Lower leg skin (tissue), 4 donors: Measurements from ENCODE around the gene KCND1. TPM values are rescaled to one million over a fixed set of nuclear protein-coding genes. Genes with fewer than 3 reads are reported as not detected.

Source experiments
- DNase-seq, 2 donors: peaks; one replicate each; pipeline ENCODE4 v3.0.0-alpha.2; 2019; ENCODE audit warnings: low spot score in 2 of 2
- H3K4me3 ChIP-seq: fragments of 200-600 bp; sonication (generic); 2 replicates; pipeline ENCODE4 v1.5.1; 2017; ENCODE audit warnings: mild to moderate bottlenecking, low read depth; ENCODE audit not compliant: poor library complexity, severe bottlenecking
- CTCF ChIP-seq, 3 donors: fragments of 450-650 bp; IDR thresholded peaks; one replicate each; pipeline ENCODE4 v1.5.1; 2016; ENCODE audit warnings: antibody characterized with exemption in 3 of 3, mild to moderate bottlenecking in 3 of 3, moderate library complexity in 2 of 3
- POLR2A ChIP-seq, 2 donors: fragments of 450-650 bp; IDR thresholded peaks; one replicate each; pipeline ENCODE4 v1.6.1; 2016 to 2017; ENCODE audit warnings: antibody characterized with exemption in 2 of 2, mild to moderate bottlenecking in 1 of 2, moderate library complexity in 1 of 2
- WGBS, 2 donors: methylation state at CpG; one replicate each; pipeline ENCODE4 v1.1.5; 2018; 5-methylcytosine and 5-hydroxymethylcytosine counted together
- intact Hi-C: fragments of 100-400 bp; cut with DNase I; formaldehyde crosslinking; loops from one replicate; pipeline ENCODE4 v1.15.0; 2023; ENCODE audit warnings: low total_unique reads
- total RNA-seq, 4 donors: library from RNA; depleted of rRNA; stranded (reverse); fragments of >200 nt; gene quantifications; one replicate each; pipeline ENCODE4 v1.1.0, GENCODE V29; 2016

The KCND1 gene
- total RNA-seq, 4 donors from 2014 or later, result 0.08 to 0.72 (median 0.33) TPM

GRCh38 chrX:48972220-48973164, 848 bp upstream of the KCND1 start:
- WGBS, 2 donors, result 19 to 39% methylated on average over 11 to 13 of the region's 13 CpGs

GRCh38 chrX:48969471-48969870, 2.2 kb downstream of the KCND1 start:
- intact Hi-C loops, result no loop called here
- H3K4me3 ChIP-seq, result no peak overlapping the region
- no peak for TF ChIP-seq POLR2A (IDR thresholded peaks at IDR 0.05)
- TF ChIP-seq CTCF (IDR thresholded peaks at IDR 0.05), result no peak
- no peak for DNase-seq
- 92 to 95% methylated on average over 26 to 28 of the region's 28 CpGs for WGBS, 2 donors

More at GRCh38 chrX:48972220-48973164, 848 bp upstream of the KCND1 start:
- no peak for DNase-seq
- H3K4me3 ChIP-seq, result no peak overlapping the region
- no peak for TF ChIP-seq CTCF (IDR thresholded peaks at IDR 0.05)
- TF ChIP-seq POLR2A (IDR thresholded peaks at IDR 0.05), result no peak
- intact Hi-C loops, result no loop called here

GRCh38 chrX:48968377-48968776, 3.3 kb downstream of the KCND1 start:
- intact Hi-C loops, result no loop called here
- no peak for TF ChIP-seq CTCF (IDR thresholded peaks at IDR 0.05)
- TF ChIP-seq POLR2A (IDR thresholded peaks at IDR 0.05), result no peak
- no peak for DNase-seq
- WGBS, 2 donors, result 78 to 83% methylated on average over 1 of the region's 1 CpG
- no peak overlapping the region for H3K4me3 ChIP-seq

- TF ChIP-seq POLR2A (IDR thresholded peaks at IDR 0.05), result no peak
- TF ChIP-seq CTCF (IDR thresholded peaks at IDR 0.05), result no peak
- 82 to 92% methylated on average over 11 to 15 of the region's 15 CpGs for WGBS, 2 donors
- no peak for DNase-seq
- no peak overlapping the region for H3K4me3 ChIP-seq
- intact Hi-C loops, result no loop called here
Measured at GRCh38 chrX:48966796-48967579, 4.7 kb downstream of the KCND1 start.

- TF ChIP-seq POLR2A (IDR thresholded peaks at IDR 0.05) (no peak), CTCF (IDR thresholded peaks at IDR 0.05) (no peak)
Measured at GRCh38 chrX:48965959-48966358, 5.7 kb downstream of the KCND1 start.

More at GRCh38 chrX:48965959-48966358, 5.7 kb downstream of the KCND1 start:
- H3K4me3 ChIP-seq, result no peak overlapping the region
- intact Hi-C loops, result no loop called here
- 93 to 97% methylated on average over 14 of the region's 14 CpGs for WGBS, 2 donors
- DNase-seq, result no peak
